Fibroblast of peridontal ligament (primary cell): Measurements from ENCODE around the gene PTPN14.
A peak's percentile ranks its signal among the peaks of the same experiment; 100 is the strongest.
"Not testable (repeated sequence)": the region's sequence is repeated elsewhere in the genome, so short reads cannot be mapped to it uniquely, and the experiment has no call there.

Experiments
- DNase-seq: peaks from one replicate; pipeline ENCODE4 v3.0.0-alpha.2; 2010; ENCODE audit errors: extremely low read depth

PTPN14 gene

DNA sequence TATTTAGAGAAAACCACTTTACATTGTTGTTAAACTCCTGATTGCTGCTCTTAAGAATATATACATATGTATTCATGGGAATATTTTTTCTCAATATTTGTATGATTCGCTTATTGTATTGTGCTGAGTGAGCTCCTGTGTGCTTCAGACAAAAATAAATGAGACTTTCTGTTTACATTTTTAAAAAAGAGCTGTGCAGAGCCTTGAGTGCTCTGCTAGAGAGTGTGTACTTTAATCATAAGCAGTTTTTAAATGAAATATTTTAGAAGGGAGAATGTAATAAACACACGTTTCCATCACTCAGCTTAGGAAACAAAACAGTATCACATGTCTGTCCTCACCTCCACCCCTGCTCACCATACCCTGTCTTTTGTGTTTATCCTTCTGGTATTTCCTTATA, 9.7 kb downstream of the PTPN14 start:
- no peak for DNase-seq

GRCh38 chr1:214541206-214541605, 10.2 kb downstream of the PTPN14 start:
- DNase-seq = no peak

- no peak for DNase-seq
Measured at GRCh38 chr1:214540324-214540723, 11.1 kb downstream of the PTPN14 start.

DNA sequence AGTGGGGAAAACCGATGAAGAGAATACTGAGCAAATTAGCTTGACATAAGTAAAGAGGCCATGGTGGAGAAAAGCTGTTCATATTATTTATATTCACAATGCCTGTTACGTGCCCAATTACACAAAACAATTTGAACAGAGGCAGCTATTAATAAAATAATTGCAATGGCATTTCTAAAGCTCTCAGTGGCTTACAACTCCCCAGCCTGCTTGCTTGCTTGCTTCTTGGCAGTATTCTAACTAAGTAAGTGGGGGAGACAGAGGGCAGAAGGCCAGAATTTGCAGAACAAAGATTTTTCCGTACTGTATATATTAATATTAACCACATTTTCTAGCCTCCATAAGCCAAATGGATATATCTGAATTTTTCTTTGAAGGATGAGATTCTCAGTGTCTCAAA, 12.9 kb downstream of the PTPN14 start:
- DNase-seq = no peak

- DNase-seq = no peak
Measured at GRCh38 chr1:214537872-214538473, 13.4 kb downstream of the PTPN14 start.

- DNase-seq = peak; percentile 22
Measured at GRCh38 chr1:214537219-214537618, 14.2 kb downstream of the PTPN14 start.

DNA sequence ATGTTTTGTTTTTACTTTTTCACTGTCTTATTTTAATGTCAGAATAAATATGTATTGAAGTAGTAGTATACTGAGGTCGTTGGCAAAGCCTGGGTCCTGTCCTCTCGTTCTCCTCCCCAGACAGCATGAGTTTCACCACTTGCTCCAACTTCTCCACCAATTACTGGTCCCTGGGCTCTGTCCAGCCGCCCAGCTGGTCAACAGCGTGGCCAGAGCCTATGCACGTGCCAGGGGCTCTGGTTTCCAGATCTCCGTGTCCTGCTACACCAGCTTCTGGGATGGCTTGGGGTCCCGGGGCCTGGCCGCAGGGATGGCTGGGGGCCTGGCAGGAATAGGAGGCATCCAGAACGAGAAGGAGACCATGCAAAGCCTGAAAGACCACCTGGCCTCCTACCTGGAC, 19.3 kb downstream of the PTPN14 start:
- no peak for DNase-seq

- peak; percentile 78 for DNase-seq
Measured at GRCh38 chr1:214525535-214526019, 25.8 kb downstream of the PTPN14 start.

DNA sequence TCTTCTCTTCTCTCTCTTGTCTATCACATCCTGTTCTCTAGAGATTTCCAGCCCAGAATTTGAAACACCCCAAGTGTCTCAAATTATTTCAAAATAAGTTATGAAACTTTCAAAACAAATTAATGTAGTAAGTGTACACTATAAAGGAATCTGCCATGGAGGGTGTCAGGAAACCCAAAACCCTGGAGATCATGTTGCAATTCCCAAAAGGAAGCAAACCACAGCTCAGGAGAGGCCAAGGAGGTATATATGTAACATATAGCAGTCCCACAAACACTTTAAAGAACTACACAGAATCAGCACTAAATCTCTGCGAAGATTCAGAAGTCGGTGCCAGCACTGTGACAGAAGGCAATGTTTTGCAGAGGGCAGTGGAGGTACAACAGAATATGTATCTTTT, 26.6 kb downstream of the PTPN14 start:
- peak; percentile 38 for DNase-seq

DNA sequence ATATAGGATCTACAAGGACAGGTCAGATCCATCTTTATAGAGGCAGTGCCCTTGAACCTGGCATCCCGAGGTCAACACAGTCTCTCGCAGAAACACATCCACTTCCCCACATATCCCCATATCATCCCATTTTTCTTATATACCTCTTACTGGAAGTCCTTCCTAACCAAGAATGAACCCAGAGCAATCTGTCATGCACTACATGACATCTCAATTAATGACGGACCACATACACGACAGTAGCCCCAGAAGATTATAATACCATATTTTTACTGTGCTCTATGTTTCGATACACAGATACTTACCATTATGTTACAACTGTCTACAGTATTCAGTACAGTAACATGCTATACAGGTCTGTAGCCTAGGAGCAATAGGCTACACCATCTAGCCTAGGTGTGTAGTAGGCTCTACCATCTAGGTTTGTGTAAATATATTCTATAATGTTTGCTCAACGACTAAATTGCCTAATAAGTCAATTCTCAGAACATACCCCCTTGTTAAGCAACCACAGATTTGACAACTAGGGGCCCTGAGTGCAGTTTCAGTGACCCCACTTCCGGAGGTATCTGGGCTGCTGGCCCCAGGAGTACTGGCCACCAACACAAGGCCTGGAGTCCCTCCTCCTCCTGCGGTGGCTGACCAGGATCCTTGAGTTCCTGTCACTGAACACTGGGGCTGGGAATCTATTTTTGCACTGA, 28.1 kb downstream of the PTPN14 start:
- DNase-seq = no peak

DNA sequence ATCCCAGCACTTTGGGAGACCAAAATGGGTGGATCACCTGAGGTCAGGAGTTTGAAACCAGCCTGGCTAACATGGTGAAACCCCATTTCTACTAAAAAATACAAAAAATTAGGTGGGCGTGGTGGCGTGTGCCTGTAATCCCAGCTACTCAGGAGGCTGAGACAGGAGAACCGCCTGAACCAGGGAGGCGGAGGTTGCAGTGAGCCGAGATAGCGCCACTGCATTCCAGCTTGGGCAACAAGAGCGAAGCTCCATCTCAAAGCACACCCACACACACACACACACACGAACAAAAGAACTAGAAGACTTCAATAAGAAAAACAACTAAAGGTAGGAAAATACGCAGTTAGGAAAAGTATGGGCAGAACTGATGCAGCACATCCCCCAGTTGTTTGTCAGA, 29.9 kb downstream of the PTPN14 start:
- not testable (repeated sequence) for DNase-seq

DNA sequence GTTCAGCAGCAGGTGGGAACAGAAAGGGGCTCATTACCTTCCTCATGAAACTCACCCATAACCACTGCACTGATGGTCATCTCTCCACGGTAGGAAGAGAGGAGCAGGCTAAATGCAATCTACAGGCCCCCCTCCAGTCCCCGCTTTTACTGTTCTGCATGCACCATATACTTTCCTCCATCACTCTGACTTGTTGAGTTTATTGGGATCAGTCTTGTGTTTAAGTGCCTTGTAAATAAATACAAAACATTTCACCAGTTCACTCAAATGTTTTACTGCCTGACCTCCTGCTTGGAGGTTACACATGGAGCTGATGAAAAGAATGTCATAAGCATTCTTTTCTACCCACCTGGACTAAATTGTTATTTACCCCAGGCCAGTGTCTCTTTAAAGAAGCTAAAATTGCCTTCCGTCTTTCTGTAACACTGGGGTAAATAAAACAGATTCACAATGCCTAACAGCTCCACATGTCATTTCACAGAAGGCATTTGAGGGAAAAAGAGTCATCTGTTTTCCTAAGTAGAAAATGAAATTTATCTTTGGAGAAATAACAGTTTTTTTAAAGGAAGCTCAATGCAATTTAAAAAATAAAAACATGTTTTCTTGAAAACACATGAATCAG, 30.7 kb downstream of the PTPN14 start:
- DNase-seq = no peak

- no peak for DNase-seq
Measured at GRCh38 chr1:214518361-214518760, 33.0 kb downstream of the PTPN14 start.

DNA sequence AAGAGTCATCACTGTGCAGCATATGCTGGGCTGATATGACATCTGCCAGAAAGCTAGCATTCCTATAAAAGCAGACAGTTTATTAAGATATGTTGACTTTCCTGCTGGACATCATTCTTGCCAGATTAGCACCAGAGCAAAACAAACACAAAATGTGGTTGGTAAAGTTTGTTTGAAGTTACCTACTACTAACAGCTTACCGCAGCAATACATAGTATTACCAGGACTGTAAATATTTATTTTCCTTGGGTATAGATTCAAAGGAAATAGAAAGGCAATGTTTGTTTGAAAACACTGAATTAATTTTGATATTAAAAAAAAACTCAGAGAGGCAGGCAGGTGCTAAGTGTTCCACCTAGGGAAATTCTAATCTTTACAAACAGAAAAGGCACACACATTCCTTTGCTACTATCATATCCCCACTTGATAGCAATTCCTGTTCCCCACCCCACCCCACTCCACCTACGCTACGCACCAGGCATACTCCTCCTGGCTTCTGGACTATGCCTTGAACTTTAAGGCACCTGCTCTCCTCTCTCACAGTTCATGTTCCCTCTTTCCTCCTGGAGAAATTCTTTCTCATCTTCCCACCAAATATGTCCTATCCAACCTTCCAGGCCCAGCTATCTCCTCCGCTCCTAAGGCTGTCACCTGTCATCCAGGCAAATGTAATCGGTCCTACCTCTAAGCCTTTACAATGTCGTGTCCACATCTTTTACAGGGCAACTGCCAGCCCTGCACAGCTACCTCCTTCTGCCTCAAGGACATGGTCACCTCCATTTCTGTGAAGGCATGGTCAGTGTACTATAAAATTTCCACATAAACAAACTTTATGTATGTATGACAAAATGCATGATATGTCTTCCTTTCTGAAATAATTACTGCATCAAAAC, 34.7 kb downstream of the PTPN14 start:
- DNase-seq = no peak

DNA sequence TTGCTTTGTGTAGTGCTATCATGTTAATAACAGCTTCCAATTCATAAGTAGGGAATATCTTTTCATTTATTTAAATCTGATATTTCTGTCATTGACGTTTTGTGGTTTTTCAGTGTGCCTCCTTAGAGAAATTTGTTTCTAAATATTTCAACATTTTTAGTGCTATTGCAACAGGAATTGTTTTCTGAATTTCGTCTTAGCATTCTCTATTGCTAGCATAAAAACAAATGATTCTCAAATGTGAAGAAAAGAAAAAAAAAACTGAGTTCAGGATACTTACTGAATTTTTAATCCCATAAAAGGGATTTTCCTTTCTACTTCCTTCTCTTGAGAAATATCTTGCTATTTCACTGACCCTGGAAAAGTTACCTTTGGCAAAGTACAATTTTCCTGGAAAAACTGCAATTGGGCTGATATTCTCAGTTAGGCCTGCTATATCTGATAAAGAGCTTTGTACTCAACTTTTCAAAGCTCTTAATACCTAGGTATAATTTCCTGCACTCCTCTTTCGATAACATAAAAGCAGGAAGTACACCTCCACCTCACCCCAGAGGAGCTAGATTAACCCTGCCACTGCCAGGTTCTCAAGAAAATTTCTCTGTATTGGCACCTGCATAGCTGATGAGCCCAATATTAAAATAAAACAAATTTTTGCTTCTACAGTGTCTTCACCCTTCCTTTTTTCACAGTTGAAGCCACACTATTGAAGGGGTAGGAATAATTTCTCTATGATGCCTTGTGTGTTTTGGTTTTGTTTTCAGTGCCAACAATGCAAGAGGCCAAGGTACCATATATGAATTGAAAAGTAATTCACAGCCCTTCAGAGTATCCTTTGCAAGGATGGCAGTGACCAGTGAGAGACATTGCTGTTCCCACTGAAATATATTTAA, 35.6 kb downstream of the PTPN14 start:
- DNase-seq = peak; percentile 48

GRCh38 chr1:214514819-214515383, 36.5 kb downstream of the PTPN14 start:
- DNase-seq = no peak

GRCh38 chr1:214514032-214514818, 37.2 kb downstream of the PTPN14 start:
- DNase-seq = peak; percentile 63

- DNase-seq = no peak
Measured at GRCh38 chr1:214513394-214513793, 38.0 kb downstream of the PTPN14 start.

DNA sequence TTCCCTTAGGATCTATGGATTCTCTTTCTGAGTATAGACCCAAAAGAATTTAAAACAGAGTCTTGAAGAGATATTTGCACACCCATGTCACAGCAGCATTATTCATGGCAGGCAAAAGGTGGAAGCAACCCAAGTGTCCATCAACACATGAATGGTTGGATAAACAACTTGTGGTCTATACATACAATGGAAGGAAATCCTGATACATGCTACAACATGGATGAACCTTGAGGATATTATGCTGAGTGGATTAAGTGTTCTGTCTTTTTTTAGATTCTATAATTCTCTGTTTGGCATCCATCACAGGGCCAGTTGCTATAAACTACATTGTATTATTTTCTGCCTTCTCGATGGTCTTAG, 39.8 kb downstream of the PTPN14 start:
- no peak for DNase-seq
